ENCODE results near the gene TICAM2.

TICAM2 gene

GRCh38 chr5:115605436-115605835 lies 3.2 kb upstream of the TICAM2 start:
- DNase-seq, result no peak

GRCh38 chr5:115602591-115603125 lies 379 bp upstream of the TICAM2 start:
- DNase-seq, result no peak

- no peak for DNase-seq
Observed at GRCh38 chr5:115600766-115601165, 1.5 kb downstream of the TICAM2 start.

- no peak for DNase-seq
Observed at GRCh38 chr5:115599924-115600323, 2.4 kb downstream of the TICAM2 start.

GRCh38 chr5:115599502-115599901 lies 2.8 kb downstream of the TICAM2 start:
- DNase-seq, result no peak

GRCh38 chr5:115594128-115595047 lies 7.9 kb downstream of the TICAM2 start:
- DNase-seq, result no peak

- no peak for DNase-seq
Observed at GRCh38 chr5:115589043-115589442, 13.2 kb downstream of the TICAM2 start.

- DNase-seq, result no peak
Observed at GRCh38 chr5:115588640-115589039, 13.6 kb downstream of the TICAM2 start.

GRCh38 chr5:115586525-115587146 lies 15.6 kb downstream of the TICAM2 start:
- DNase-seq, result no peak

- no peak for DNase-seq
Observed at GRCh38 chr5:115585265-115585664, 17.0 kb downstream of the TICAM2 start.

- no peak for DNase-seq
Observed at GRCh38 chr5:115584501-115584900, 17.8 kb downstream of the TICAM2 start.

GRCh38 chr5:115583474-115583873 lies 18.8 kb downstream of the TICAM2 start:
- DNase-seq, result no peak

- DNase-seq, result no peak
Observed at GRCh38 chr5:115580941-115581340, 21.3 kb downstream of the TICAM2 start.

- no peak for DNase-seq
Observed at GRCh38 chr5:115579747-115580173, 22.5 kb downstream of the TICAM2 start.

GRCh38 chr5:115579216-115579615 lies 23.1 kb downstream of the TICAM2 start:
- no peak for DNase-seq

- DNase-seq, result no peak
Observed at GRCh38 chr5:115578657-115579056, 23.6 kb downstream of the TICAM2 start.

GRCh38 chr5:115577741-115578140 lies 24.5 kb downstream of the TICAM2 start:
- DNase-seq, result no peak

- DNase-seq, result no peak
Observed at GRCh38 chr5:115577329-115577728, 24.9 kb downstream of the TICAM2 start.

- DNase-seq, result no peak
Observed at GRCh38 chr5:115575167-115576070, 26.9 kb downstream of the TICAM2 start.

GRCh38 chr5:115573133-115573532 lies 29.1 kb downstream of the TICAM2 start:
- no peak for DNase-seq

- DNase-seq, result no peak
Observed at GRCh38 chr5:115571441-115571878, 30.8 kb downstream of the TICAM2 start.

- no peak for DNase-seq
Observed at GRCh38 chr5:115568668-115569067, 33.6 kb downstream of the TICAM2 start.

- DNase-seq, result no peak
Observed at GRCh38 chr5:115565233-115565632, 37.0 kb downstream of the TICAM2 start.

All from activated effector memory CD4-positive, alpha-beta T cell treated with Interleukin-2 at 50 U/mL for 16 hours (primary cell).